Glutamatergic neuron (in vitro differentiated cells): ENCODE results near the gene NLRP3. TPM values are rescaled to one million over a fixed set of nuclear protein-coding genes. Genes with fewer than 3 reads are reported as not detected.

Source experiments
- DNase-seq: peaks from one replicate; pipeline ENCODE4 v3.0.0; 2022
- H3K27ac Mint-ChIP-seq: one replicate; pipeline ENCODE4 v1.8.0; 2020; ENCODE audit warnings: mild to moderate bottlenecking, mixed read lengths, inconsistent platforms; ENCODE audit not compliant: unreplicated experiment
- H3K27me3 Mint-ChIP-seq: one replicate; pipeline ENCODE4 v1.8.0; 2020; ENCODE audit warnings: mild to moderate bottlenecking, moderate library complexity, mixed read lengths, inconsistent platforms; ENCODE audit not compliant: unreplicated experiment
- H3K36me3 Mint-ChIP-seq: one replicate; pipeline ENCODE4 v1.8.0; 2020; ENCODE audit warnings: mild to moderate bottlenecking, mixed read lengths, inconsistent platforms; ENCODE audit not compliant: unreplicated experiment
- H3K4me1 Mint-ChIP-seq: one replicate; pipeline ENCODE4 v1.8.0; 2020; ENCODE audit warnings: mild to moderate bottlenecking, low read depth, mixed read lengths, inconsistent platforms; ENCODE audit not compliant: unreplicated experiment
- H3K4me3 Mint-ChIP-seq: one replicate; pipeline ENCODE4 v1.8.0; 2020; ENCODE audit warnings: mild to moderate bottlenecking, mixed read lengths, inconsistent platforms; ENCODE audit not compliant: unreplicated experiment
- H3K9me3 Mint-ChIP-seq: one replicate; pipeline ENCODE4 v1.8.0; 2020; ENCODE audit warnings: mild to moderate bottlenecking, moderate library complexity, mixed read lengths, inconsistent platforms; ENCODE audit not compliant: unreplicated experiment
- CTCF ChIP-seq: fragments of 200-600 bp; sonication (generic); IDR thresholded peaks from one replicate; pipeline ENCODE4 v1.5.0; 2021; ENCODE audit not compliant: partially characterized antibody, unreplicated experiment
- total RNA-seq: library from RNA; stranded (reverse); fragmentation: NEBNext Ultra II Directional; extraction: Animal tissue kit (Norgen Biotek cat#: 25700); gene quantifications from one replicate; pipeline ENCODE4 v1.2.1, GENCODE V29; 2021; ENCODE audit not compliant: unreplicated experiment

The NLRP3 gene
- total RNA-seq, 1 donor from 2014 or later = not detected

- H3K4me1 Mint-ChIP-seq = no peaks in the 10 kb centered on the region
- TF ChIP-seq CTCF = no peak
- DNase-seq = no peak
- H3K36me3 Mint-ChIP-seq = no peaks in the 10 kb centered on the region
- no peaks in the 10 kb centered on the region for H3K27me3 Mint-ChIP-seq
- peaks cover 4% of the 10 kb centered on the region for H3K9me3 Mint-ChIP-seq
- no peak overlapping the region for H3K27ac Mint-ChIP-seq
- no peak overlapping the region for H3K4me3 Mint-ChIP-seq
Observed at GRCh38 chr1:247437551-247438505, 21.9 kb downstream of the NLRP3 start.

GRCh38 chr1:247440001-247440620 lies 24.1 kb downstream of the NLRP3 start:
- H3K4me1 Mint-ChIP-seq = no peaks in the 10 kb centered on the region
- no peak overlapping the region for H3K4me3 Mint-ChIP-seq
- H3K27me3 Mint-ChIP-seq = no peaks in the 10 kb centered on the region
- TF ChIP-seq CTCF = no peak
- DNase-seq = no peak
- H3K9me3 Mint-ChIP-seq = peaks cover 4% of the 10 kb centered on the region
- no peaks in the 10 kb centered on the region for H3K36me3 Mint-ChIP-seq
- H3K27ac Mint-ChIP-seq = no peak overlapping the region

GRCh38 chr1:247441606-247442005 lies 25.6 kb downstream of the NLRP3 start:
- Mint-ChIP-seq H3K4me1 (no peaks in the 10 kb centered on the region), H3K27ac (no peak overlapping the region), H3K9me3 (peaks cover 2% of the 10 kb centered on the region), H3K27me3 (no peaks in the 10 kb centered on the region), H3K36me3 (peaks cover 4% of the 10 kb centered on the region), H3K4me3 (no peak overlapping the region)
- no peak for DNase-seq
- TF ChIP-seq CTCF = no peak

- Mint-ChIP-seq H3K36me3 (peaks cover 5% of the 10 kb centered on the region), H3K27ac (no peak overlapping the region), H3K27me3 (no peaks in the 10 kb centered on the region), H3K4me3 (no peak overlapping the region), H3K9me3 (peaks cover 2% of the 10 kb centered on the region), H3K4me1 (no peaks in the 10 kb centered on the region)
- DNase-seq = no peak
- no peak for TF ChIP-seq CTCF
Observed at GRCh38 chr1:247442164-247442563, 26.2 kb downstream of the NLRP3 start.

- TF ChIP-seq CTCF = no peak
- no peaks in the 10 kb centered on the region for H3K4me1 Mint-ChIP-seq
- DNase-seq = no peak
Observed at GRCh38 chr1:247443641-247444040, 27.7 kb downstream of the NLRP3 start.

More at GRCh38 chr1:247443641-247444040, 27.7 kb downstream of the NLRP3 start:
- Mint-ChIP-seq H3K9me3 (peaks cover 5% of the 10 kb centered on the region), H3K4me3 (no peak overlapping the region), H3K36me3 (peaks cover 5% of the 10 kb centered on the region), H3K27ac (no peak overlapping the region), H3K27me3 (peaks cover 2% of the 10 kb centered on the region)
